Cardiac septum (tissue), 1 donor: ENCODE data around the gene KRTAP19-1. TPM values are rescaled to one million over a fixed set of nuclear protein-coding genes. Genes with fewer than 3 reads are reported as not detected.
"Not testable (repeated sequence)": the region's sequence is repeated elsewhere in the genome, so short reads cannot be mapped to it uniquely, and the experiment has no call there.

Experiments
- DNase-seq: peaks from one replicate; pipeline ENCODE4 v3.0.0-alpha.2; 2020; ENCODE audit warnings: low spot score
- intact Hi-C: fragments of 100-400 bp; cut with DNase I; formaldehyde crosslinking; loops from one replicate; pipeline ENCODE4 v1.14.0; 2022
- long read RNA-seq: library from polyadenylated mRNA; unstranded; transcript quantifications from one replicate; pipeline ENCODE4 v2.0.0, GENCODE V29; 2021
- total RNA-seq: library from RNA; stranded (reverse); fragmentation: NEBNext Ultra II Directional; extraction: Animal tissue kit (Norgen Biotek cat#: 25700); gene quantifications from one replicate; pipeline ENCODE4 v1.2.1, GENCODE V29; 2021
- donor health status: DM: no; HTN: no; CAD: no.

Gene KRTAP19-1
- total RNA-seq: not detected
- long read RNA-seq: 0 reads

DNA sequence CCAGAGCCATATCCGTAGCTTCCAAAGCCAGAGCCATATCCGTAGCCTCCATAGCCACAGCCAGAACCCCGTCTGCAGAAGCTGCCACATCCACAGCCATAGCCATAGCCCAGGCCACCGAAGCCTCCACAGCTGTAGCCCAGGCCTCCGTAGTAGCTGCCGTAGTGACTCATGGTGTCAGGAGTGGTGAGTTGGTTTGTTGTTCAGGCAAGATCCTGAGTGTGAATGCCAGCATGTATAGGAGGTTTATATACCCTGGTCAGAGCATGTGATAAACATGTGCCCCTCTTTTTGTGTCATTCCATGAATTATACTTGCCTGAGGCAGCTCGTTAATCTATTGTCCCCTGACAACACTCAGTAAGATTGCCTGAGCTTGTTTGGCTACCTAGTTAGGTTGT lies at the start of gene KRTAP19-1:
Gene KRTAP19-1, minus strand, starts transcription at position 223 of the 400 bp plus-strand sequence. Its CDS starts 50 bp downstream, at position 173.
- no peak for DNase-seq
- intact Hi-C loops: no loop called here

DNA sequence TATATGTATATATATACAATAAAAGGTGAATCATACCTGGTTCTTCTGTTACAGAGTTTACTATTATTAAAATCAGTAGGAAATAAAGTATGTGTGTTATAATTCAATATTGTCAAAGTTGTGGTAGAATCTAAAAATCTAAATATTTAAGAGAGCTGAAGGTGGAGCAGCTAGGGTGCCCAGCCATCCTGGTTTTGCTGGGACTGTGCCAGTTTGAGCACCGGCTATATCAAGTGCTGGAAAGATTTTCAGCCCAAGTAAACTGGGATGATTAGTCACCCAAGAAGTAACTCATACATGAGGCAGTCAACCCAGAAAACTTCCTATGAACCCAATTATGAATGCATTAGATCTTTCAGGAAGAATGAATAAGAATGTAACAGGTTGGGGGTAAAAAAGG lies 38.7 kb upstream of the KRTAP19-1 start:
- no peak for DNase-seq
- intact Hi-C loops: no loop called here

DNA sequence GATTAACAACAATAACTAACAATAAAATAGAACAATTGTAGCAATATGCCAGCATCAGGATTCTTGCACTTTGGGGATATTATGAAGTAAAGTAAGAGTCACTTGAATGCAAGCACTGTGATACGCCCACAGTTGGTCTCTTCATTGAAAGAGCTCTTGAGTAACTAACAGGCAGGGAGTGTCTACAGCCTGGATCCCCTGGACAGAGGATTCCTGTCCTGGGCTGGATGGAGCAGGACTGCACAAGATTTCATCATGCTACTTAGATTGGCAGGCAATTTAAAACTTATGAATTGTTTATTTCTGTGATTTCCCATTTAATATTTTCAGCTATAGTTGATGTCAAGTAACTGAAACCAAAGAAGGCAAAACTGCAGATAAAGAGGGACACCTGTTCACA lies 35.5 kb upstream of the KRTAP19-1 start:
- intact Hi-C loops: no loop called here
- no peak for DNase-seq

DNA sequence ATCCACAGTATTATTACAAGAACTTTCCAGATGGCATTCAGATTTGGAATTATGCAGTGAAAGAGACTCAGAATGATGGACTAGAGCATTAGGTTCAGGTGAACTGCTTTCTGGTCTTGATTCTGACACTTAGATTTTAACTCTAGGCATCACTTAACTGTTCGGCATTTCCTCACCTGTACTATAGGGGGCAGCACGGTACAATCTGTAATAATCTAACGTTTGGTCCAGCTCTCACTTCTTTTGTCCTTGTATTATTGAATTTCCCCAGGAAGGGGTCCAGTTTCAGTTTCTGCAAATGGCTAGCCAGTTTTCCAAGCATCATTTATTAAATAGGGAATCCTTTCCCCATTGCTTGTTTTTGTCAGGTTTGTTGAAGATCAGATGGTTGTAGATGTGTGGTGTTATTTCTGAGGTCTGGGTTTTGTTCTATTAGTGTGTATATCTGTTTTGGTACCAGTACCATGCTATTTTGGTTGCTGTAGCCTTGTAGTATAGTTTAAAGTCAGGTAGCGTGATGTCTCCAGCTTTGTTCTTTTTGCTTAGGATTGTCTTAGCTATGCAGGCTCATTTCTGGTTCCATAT lies 25.5 kb upstream of the KRTAP19-1 start:
- intact Hi-C loops, DNase-seq: not testable (repeated sequence)

DNA sequence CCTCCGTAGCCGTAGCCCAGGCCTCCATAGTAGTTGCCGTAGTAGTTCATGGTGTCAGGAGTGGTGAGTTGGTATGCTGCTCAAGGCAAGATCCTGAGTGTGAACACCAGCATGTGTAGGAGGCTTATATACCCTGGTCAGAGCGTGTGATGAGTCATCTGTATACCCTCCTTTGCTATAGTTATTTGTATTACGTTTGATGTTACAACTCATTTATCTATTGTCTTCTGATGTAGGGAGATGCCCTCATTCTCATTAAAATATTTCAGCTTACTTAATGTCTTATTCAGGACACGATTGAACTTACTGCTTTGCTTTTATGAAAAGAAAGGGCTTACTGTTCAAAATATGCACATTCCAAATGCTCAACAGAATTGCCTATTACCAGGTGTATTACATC lies 21.9 kb upstream of the KRTAP19-1 start, which contains the start of gene KRTAP19-5:
Gene KRTAP19-5, minus strand, starts transcription at position 101 of the 400 bp plus-strand sequence. Its CDS starts 51 bp downstream, at position 50.
- no peak for DNase-seq
- intact Hi-C loops: no loop called here

DNA sequence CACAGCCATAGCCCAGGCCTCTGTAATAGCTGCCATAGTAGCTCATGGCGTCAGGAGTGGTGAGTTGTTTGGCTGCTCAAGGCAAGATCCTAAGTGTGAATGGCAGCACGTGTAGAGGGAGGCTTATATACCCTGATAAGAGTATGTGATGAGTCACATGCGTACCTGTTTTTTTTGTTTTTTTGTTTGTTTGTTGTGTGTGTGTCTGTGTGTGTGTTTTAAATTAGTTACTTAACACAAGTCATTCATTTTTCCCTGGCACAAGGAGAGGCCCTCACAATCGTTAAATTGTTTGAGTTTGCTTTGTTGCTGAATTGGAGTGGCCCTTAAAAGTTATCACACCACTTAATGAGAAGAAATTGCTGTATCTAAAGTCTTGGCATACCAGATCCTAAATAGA lies 16.9 kb upstream of the KRTAP19-1 start, which contains the start of gene KRTAP19-4:
Gene KRTAP19-4, minus strand, starts transcription at position 101 of the 400 bp plus-strand sequence. Its CDS starts 55 bp downstream, at position 46.
- intact Hi-C loops: no loop called here
- no peak for DNase-seq

DNA sequence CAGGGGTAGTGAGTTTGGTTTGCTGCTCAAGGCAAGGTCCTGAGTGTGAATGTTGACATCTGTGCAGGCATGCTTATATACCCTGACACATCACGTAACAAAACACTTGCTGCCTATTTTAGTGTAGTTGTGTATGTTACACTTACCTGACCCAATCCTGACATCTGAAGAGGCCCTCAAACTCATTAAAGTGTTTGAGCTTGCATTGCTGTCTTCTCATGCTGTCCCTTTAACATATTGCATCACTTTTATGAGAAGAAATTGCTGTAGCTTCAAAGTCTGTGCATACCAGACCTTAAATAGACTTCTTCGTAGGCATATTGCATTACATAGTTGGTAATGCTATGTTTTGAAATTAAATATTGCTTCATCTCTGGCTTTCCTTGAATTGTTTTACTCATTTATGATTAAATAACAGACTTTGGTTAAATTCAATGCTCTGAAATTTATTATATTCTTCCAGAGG lies 11.8 kb upstream of the KRTAP19-1 start, which contains the start of gene KRTAP19-3:
Gene KRTAP19-3, minus strand, starts transcription at position 51 of the 466 bp plus-strand sequence. CDS start 56 bp downstream, outside the sequence.
- intact Hi-C loops: no loop called here
- no peak for DNase-seq

DNA sequence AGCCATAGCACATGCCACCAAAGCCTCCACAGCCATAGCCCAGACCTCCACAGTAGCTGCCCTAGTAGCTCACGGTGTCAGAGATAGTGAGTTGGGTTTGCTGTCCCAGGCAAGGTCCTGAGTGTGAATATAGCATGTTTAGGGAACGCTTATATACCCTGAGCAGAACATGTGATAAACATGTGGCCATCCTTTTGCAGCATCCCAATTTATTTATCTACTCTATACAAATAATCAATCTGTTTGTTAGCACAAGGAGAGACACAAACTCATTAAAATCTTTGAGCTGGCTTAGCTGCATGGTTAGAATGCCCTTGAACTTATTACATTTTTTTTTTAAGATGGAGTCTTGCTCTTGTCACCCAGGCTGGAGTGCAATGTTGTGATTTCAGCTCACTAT lies 7.2 kb upstream of the KRTAP19-1 start, which contains the start of gene KRTAP19-2:
Gene KRTAP19-2, minus strand, starts transcription at position 101 of the 400 bp plus-strand sequence. Its CDS starts 88 bp downstream, at position 13.
- intact Hi-C loops: no loop called here
- DNase-seq: no peak

DNA sequence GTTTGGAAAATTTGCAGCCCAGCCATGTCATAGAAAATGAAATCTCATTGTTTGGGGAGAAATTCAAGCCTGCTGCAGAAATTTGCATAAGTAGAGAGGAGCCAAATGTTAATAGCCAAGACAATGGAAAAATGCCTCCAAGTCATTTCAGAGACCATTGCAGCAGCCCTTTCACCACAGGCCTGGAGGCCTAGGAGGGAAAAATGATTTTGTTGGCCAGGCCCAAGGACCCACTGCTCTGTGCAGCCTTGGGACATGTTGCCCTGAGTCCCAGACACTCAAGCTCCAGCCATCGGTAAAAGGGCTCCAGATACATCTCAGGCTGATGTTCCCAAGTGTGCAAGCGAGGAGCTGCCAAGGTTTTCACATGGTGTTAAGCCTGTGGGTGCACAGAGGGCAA lies 6.0 kb upstream of the KRTAP19-1 start:
- DNase-seq: no peak
- intact Hi-C loops: no loop called here

DNA sequence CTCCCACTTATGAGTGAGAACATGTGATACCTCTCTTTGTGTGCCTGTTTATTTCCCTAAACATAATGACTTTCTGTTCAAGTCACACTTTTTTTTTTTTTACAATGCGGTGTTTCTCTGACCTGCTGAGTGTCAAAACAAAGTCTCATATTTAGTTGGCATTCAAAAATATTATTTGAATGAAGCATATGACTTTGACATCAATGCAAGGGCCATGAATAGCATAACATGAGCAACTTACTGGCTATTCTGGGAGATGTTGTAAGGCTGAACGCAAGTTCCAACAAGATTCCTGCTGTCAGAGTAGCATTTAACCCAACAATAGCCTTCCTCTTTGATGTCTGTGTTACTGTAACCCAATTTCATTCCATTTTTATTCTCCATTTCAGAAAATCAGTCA lies 2.0 kb upstream of the KRTAP19-1 start:
- intact Hi-C loops: no loop called here

DNA sequence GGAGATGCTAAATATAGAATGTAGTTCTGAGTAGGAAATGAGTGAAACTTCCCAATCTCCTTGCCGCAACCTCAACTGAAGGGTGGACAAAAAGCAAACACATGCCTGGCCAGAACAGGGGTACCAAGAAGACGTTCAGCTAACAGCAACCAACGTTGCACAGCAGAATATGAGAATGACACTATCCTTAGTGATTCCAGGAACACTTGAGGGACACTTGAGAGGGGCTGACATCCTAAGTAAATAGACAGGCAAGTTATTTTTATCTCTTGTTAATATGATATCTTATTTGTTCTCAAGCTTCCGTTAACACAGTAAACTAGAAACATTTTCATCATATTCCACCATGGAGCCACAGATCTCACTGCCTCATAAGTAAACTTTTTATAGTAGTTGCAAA lies 908 bp downstream of the KRTAP19-1 start:
- intact Hi-C loops: no loop called here
- no peak for DNase-seq

More for the DNA sequence above, 2.0 kb upstream of the KRTAP19-1 start:
- no peak for DNase-seq

DNA sequence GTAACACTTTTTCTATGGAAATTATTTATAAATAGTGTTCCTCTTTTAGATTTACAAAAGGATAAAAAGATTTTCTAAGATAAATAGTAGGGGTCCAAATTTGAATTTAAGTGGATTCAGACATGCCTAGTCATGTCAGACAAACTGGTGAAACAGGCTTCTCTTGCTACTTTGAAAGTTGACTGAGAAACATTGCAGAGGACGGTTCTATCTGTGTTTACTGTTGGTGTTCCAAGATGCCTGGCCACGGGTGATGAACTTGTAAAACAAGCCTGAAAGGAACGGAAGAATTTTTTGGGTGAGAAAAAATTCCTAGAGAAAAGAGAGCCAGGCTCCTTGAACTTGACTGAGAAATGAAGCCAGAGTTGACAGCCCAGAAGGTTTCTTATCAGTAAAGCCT lies 2.2 kb downstream of the KRTAP19-1 start:
- no peak for DNase-seq
- intact Hi-C loops: no loop called here

DNA sequence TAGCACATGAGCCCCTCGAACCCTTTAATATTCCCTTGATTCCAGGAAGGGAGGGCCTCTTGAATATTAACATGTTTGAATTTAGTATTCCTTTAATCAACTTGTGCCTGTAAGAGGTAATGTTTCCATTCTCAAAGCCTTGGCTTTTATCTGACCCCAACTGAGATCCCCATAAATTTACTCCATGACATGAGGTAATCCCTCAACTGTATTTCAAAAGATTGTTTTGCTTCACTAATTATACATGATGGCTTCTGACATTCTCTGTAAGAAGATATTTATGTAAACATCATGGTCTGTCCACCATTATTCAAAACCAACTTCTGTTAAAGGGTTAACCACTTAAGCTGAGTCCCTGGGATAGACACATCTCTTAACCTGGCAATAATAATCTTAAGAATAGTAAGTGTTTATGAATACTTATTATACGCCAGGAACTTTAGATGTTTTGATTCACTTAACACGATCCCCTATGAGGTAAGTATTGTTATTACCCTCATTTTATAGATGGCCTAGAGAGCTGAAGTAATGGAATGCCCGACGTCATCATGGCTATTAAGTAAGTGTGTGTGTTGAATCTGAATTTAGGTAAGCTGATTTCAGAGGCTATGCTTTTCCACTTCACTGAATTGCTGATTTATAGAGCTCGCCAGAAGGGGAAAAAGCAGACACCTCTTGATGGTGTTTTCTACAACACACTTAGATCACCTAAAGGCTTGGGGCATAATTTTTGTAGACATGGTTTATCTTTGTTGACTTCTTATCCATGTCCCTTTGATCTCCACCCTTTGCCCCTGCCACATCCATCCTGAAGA lies 11.1 kb downstream of the KRTAP19-1 start:
- DNase-seq: no peak
- intact Hi-C loops: no loop called here

DNA sequence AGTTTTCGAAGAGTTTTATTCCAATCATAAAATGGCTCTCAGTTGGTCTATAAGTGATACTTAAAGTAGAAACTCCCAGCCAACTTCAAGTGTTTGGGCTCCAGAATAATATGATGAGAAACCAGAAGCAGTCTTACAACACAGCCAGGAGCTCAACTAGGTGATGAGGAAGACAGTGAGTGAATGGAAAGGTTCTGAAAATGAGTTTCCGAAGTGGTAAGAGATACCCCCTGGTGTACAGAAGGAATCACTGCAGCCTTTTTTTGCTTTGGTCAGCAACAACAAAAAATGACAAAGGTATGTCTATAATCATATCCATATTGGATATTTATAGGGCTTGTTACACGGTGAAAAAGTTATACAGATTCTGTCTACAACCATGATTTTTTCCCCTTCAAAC lies 16.5 kb downstream of the KRTAP19-1 start:
- DNase-seq: no peak
- intact Hi-C loops: no loop called here

DNA sequence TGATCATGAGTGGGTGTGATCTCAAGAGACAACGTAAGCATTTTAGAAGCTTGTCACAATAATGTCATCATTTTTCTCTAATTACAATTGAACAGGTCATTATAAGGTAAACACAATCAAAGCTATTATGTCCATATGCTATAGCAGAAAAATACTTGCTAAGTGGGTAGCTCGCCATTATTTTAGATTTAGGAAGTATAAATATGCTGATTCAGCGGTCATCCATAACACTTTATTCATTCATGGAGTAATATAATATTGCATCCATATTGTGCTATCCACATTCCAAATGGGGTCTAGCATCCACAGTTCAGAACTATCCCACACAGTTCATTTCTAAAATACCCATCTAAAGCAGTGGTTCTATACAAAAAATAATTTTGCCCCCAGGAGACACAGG lies 31.7 kb downstream of the KRTAP19-1 start:
- DNase-seq: no peak
- intact Hi-C loops: loop anchor here (10.0 kb wide), 1 partner anchor 636 kb away; no protein-coding TSS in a partner anchor

DNA sequence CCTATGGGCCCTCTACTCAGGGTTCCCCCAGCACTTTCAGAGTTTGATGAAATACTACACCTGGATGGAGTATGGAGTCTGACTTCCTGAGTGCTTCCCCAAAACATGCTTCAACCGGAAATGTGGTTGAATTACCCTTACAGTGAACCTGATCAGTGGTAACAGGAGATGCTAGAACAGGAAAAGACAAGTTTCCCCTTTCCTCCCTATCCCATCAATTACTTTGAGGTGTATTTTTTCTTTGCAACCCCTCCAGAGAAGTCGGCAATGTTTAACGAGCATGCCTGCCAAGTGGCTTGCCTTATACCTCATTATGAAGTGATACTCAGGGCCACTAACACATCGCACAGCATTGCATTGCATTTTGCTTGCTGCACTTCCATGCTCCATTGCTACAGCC lies 33.1 kb downstream of the KRTAP19-1 start:
- intact Hi-C loops: loop anchor here (10.0 kb wide), 1 partner anchor 638 kb away; no protein-coding TSS in a partner anchor
- no peak for DNase-seq

DNA sequence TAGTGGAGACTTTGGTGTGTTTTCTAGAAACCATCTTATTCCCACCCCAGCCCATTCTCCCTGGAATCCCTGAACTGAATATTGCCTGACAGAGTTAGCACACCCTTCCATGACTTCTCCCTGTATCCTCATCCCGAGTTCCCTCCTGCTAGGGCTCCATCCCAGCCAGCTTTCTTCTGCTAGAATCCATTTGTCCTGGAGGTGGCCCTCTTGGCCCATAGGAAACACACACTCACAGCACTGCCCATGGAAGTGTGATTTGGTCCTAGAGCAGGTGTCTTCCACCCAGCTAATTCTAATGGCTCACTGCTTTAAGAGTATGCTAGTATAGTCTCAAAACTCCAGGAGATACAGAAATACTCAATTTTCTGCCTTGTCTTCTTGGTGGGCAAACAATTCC lies 36.0 kb downstream of the KRTAP19-1 start:
- DNase-seq: no peak
- intact Hi-C loops: loop anchor here (5.0 to 10.0 kb wide), 2 partner anchors 288 to 641 kb away; no protein-coding TSS in a partner anchor

DNA sequence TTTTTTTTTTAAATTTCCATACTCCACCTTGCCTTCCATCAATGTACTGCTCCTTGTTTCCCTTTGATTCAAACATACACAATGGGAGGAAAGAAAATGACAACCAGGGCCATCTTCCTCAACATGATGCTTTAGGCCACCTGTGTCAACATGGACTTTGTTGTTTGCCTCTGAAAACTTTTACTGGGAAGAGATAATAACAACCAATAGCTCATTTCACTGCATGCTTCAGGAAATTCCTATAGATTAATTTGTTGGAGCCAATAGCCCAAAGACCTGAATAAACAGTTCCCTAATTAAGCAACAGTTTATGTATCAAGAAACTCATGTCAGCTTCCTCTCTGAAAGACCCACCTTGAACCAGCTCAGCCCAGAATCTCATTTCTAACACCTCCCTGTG lies 36.9 kb downstream of the KRTAP19-1 start:
- no peak for DNase-seq
- intact Hi-C loops: loop anchor here (5.0 to 10.0 kb wide), 2 partner anchors 289 to 642 kb away; no protein-coding TSS in a partner anchor

DNA sequence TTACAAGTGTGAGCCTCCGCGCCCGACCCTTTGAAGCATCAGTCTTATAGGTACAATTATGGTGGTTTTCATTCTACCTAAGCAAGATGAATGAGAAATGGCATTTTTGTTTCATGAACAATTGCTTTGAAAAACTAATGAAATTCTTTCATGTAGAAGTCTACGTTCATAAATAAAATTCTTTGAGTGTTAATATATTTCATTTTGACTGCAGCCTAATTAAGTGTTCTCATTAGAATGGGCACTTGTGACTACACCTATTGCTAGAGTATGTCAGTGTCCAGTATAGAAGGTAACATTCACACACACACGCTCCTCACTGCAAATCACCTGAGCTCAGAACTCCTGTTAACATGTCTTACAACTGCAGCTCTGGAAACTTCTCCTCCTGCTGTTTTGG lies 40.2 kb downstream of the KRTAP19-1 start, which contains the start of gene KRTAP15-1:
Gene KRTAP15-1, plus strand, starts transcription at position 301 of the 400 bp plus-strand sequence. Its CDS starts 53 bp downstream, at position 354.
- DNase-seq: no peak
- intact Hi-C loops: loop anchor here (5.0 to 10.0 kb wide), 2 partner anchors 292 to 645 kb away; no protein-coding TSS in a partner anchor

DNA sequence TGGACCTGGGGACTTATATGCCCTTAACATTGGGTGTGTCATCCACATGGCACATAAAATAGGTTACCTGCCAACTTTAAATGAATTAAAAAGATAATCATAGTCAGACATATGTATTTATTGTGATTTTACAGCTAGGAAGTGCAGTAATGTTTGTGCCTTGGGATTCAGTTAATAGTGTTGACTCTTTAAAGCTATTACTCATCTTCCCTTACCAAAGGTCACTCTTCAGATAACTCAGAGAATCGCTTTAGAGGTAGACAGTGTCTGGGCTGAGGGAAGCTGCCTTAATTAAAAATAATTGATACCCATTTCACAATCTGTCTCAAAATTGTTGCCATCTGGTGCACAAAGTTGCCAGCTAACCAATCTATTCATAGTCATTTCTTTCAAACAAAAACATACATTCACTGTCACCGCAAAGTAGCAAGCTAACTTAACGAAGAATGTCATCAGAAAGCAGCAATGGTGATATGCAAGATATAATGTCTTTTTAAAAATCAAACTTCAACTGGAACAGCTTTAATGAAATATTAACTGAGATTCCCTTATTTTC lies 43.1 kb downstream of the KRTAP19-1 start:
- DNase-seq: no peak
- intact Hi-C loops: no loop called here
